ENCODE results near the gene CDR2L. TPM values are rescaled to one million over a fixed set of nuclear protein-coding genes. Genes with fewer than 3 reads are reported as not detected.

CDR2L gene
- total RNA-seq, 1 donor from 2014 or later = not detected

DNA sequence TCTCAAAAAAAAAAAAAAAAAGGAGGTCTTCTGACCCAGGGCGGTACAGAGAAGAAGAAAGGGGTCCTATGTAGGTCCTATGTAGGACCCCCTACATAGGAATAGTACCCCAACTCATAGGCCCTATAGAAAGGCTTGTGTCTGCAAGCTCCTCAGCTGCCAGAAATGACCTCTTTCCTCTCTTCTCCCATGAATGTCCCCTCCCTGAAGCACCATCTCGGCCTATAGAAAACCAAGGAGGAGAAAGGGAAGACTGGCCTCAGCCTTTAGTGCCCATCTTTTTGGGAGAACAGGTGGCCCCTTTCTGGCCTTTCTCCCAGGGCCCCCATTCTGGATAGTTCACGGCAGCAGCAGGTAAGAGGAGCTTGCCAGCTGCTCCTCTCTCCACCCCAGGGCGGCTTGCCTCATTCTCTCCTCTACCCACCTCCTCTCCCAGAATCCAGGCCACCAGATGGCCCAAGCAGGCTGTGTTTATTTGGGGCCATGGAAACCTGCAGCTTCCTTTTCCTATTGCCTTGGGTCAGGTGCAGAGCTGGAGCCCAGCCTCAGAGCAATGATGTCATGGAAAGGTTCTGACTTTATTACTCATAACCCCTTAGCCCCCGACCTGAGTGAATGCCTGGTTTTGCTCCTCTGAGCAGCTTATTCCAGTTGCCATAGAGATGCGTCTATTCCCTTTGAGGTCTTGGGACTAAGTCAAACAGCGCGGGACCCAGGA lies 23.4 kb downstream of the CDR2L start:
- H3K36me3 Mint-ChIP-seq (ENCODE audit: low read depth) = peaks cover 14% of the 10 kb centered on the region

DNA sequence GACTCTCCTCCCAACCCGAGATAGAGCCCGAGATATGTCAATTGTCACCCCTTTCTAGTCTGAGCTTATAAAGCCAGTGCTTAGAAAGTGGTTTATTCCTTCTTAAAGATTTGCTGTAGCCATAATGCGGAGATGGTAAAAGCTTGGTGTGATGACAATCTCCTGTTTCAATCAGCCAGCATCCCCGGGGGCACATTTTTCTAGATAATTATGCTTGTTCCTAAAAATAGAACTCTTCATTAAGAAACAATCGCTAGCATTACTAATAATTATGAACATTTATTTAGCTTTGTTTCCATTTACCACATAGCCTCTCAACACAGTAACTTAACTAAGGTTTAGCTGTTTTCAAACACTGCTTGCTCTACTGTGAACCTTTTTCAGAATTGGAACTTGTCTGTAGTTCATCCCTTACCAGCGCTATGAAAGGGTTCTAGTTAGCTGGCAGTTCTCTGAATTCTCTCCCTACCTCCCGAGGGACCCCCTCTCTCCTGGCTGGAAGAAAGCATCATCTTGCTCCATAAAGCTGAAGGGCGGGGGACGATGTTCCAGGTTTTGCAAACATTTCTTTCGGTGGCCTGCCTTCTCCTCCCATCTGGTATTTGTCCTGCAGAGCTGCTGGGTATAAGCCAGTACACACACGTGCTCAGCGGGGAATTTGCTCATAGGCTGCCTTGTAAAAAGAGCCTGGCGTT lies 24.1 kb downstream of the CDR2L start:
- ATAC-seq (ENCODE audit: low read depth) (no peak), DNase-seq (no peak)
- Mint-ChIP-seq H3K27ac (peak overlapping the region; percentile 89), H3K4me1 (peaks cover 29% of the 10 kb centered on the region), H3K27me3 (no peaks in the 10 kb centered on the region), H3K36me3 (ENCODE audit: low read depth) (peaks cover 19% of the 10 kb centered on the region), H3K9me3 (no peaks in the 10 kb centered on the region), H3K4me3 (peak overlapping the region; percentile 97)
- ChIA-PET CTCF (interaction anchor here (0.7 to 3.7 kb wide), 9 partner anchors 13 to 249 kb away, joined by 3 to 33 read pairs (median 3); partner anchors contain the start of genes ATP5PD, CDR2L, KCTD2 and NT5C), POLR2A (interaction anchor here (0.5 to 2.8 kb wide), 15 partner anchors 20 to 1487 kb away, joined by 3 to 24 read pairs (median 6); partner anchors contain the start of genes ARMC7, ATP5PD, CDR2L and GGA3)
- TF ChIP-seq, protein P1, sequence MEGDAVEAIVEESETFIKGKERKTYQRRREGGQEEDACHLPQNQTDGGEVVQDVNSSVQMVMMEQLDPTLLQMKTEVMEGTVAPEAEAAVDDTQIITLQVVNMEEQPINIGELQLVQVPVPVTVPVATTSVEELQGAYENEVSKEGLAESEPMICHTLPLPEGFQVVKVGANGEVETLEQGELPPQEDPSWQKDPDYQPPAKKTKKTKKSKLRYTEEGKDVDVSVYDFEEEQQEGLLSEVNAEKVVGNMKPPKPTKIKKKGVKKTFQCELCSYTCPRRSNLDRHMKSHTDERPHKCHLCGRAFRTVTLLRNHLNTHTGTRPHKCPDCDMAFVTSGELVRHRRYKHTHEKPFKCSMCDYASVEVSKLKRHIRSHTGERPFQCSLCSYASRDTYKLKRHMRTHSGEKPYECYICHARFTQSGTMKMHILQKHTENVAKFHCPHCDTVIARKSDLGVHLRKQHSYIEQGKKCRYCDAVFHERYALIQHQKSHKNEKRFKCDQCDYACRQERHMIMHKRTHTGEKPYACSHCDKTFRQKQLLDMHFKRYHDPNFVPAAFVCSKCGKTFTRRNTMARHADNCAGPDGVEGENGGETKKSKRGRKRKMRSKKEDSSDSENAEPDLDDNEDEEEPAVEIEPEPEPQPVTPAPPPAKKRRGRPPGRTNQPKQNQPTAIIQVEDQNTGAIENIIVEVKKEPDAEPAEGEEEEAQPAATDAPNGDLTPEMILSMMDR (IDR thresholded peaks at IDR 0.05) = no peak
- intact Hi-C loops (cut with micrococcal nuclease) = loop anchor here (1.0 kb wide), 6 partner anchors 21 to 120 kb away; partner anchors contain the start of genes CDR2L, KCTD2 and NT5C

More for the DNA sequence above, 23.4 kb downstream of the CDR2L start:
- ChIA-PET POLR2A (interaction anchor here (0.7 to 2.8 kb wide), 3 partner anchors 21 to 278 kb away, joined by 3 to 23 read pairs (median 4); partner anchors contain the start of genes CDR2L and SLC25A19), CTCF (interaction anchor here (0.7 to 3.7 kb wide), 6 partner anchors 23 to 250 kb away, joined by 3 to 33 read pairs (median 3); partner anchors contain the start of genes ATP5PD, KCTD2 and NT5C)
- intact Hi-C loops (cut with micrococcal nuclease) = no loop called here
- ATAC-seq (ENCODE audit: low read depth) (no peak), DNase-seq (no peak)
- no peaks in the 10 kb centered on the region for H3K9me3 Mint-ChIP-seq
- H3K4me3 Mint-ChIP-seq = peak overlapping the region; percentile 41
- TF ChIP-seq, protein P1 (IDR thresholded peaks at IDR 0.05) = no peak
- H3K27me3 Mint-ChIP-seq = peaks cover 2% of the 10 kb centered on the region
- peaks cover 29% of the 10 kb centered on the region for H3K4me1 Mint-ChIP-seq
- peak overlapping the region; percentile 53 for H3K27ac Mint-ChIP-seq

DNA sequence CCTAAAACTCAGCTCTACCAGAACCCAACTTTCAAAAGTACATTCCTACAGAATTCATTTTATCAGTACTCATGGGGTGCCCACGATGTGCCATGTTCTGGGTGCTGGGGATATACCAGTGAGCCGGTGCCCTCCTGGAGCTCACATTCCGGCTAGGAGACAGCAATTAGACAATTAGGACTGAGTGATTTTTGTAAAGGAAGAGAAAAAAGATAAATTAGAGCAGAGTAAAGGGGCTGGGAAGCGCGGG lies 24.6 kb downstream of the CDR2L start:
- POLR2A ChIA-PET = interaction anchor here (0.6 to 3.0 kb wide), 18 partner anchors 20 to 1264 kb away, joined by 3 to 28 read pairs (median 6); partner anchors contain the start of genes ARMC7, ATP5PD, CDR2L and FDXR
- DNase-seq (no peak), ATAC-seq (ENCODE audit: low read depth) (no peak)
- no peaks in the 10 kb centered on the region for H3K27me3 Mint-ChIP-seq
- TF ChIP-seq, protein P1 (IDR thresholded peaks at IDR 0.05) = no peak
- H3K4me1 Mint-ChIP-seq = peaks cover 29% of the 10 kb centered on the region
- peaks cover 24% of the 10 kb centered on the region for H3K36me3 Mint-ChIP-seq (ENCODE audit: low read depth)
- H3K4me3 Mint-ChIP-seq = peak overlapping the region; percentile 97
- H3K9me3 Mint-ChIP-seq = no peaks in the 10 kb centered on the region
- H3K27ac Mint-ChIP-seq = peak overlapping the region; percentile 89
- intact Hi-C loops (cut with micrococcal nuclease) = loop anchor here (1.0 kb wide), 6 partner anchors 20 to 119 kb away; partner anchors contain the start of genes CDR2L, KCTD2 and NT5C
- CTCF ChIA-PET = interaction anchor here (0.9 to 3.7 kb wide), 6 partner anchors 12 to 248 kb away, joined by 3 to 33 read pairs (median 5); partner anchors contain the start of genes ATP5PD, CDR2L and KCTD2

DNA sequence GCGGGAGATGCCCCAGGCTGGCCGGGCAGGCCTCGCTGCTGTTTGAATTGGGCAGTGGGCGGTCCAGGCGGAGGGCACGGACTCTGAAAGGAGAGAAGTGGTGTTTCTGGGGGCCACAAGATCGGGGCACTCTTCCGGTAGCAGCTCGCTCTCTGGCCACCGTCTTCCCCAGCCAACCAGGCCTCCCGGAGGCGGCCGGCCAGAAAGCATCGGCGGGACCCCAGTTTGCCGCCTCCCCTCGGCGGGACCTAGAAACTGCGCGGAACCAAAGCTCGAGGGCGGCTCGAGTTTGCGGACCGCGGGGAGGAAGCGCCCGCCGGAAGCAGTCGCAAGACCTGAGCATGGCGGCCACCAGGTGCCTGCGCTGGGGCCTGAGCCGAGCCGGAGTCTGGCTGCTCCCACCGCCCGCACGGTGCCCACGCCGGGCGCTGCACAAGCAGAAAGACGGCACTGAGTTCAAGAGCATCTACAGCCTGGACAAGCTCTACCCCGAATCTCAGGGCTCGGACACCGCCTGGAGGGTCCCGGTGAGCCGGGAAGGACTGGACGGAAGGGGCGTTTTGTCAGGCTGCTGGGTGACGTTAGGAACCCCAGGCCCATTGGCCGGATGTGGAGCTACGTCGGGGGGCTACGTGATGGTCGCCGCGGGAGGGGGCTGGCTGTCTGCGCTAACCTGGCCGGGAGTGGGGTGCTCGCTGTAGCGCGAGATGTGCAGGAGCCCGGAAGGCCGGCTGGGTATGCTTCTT lies 25.1 kb downstream of the CDR2L start, which contains the start of gene MRPL58:
Gene MRPL58 (plus strand): TSS at position 325 of the 746 bp plus-strand sequence. CDS start 17 bp downstream, at position 342.
- intact Hi-C loops (cut with micrococcal nuclease) = loop anchor here (1.0 kb wide), 6 partner anchors 20 to 119 kb away; partner anchors contain the start of genes CDR2L, KCTD2 and NT5C
- Mint-ChIP-seq H3K9me3 (no peaks in the 10 kb centered on the region), H3K4me3 (peak within 1 kb of the TSS; percentile 97), H3K27ac (peak within 1 kb of the TSS; percentile 89), H3K27me3 (no peaks in the 10 kb centered on the region), H3K4me1 (peaks cover 29% of the 10 kb centered on the region), H3K36me3 (ENCODE audit: low read depth) (peaks cover 24% of the 10 kb centered on the region)
- DNase-seq (peak; percentile 78), ATAC-seq (ENCODE audit: low read depth) (peak; percentile 95)
- TF ChIP-seq, protein P1 (IDR thresholded peaks at IDR 0.05) = no peak
- ChIA-PET CTCF (interaction anchor here (0.6 to 3.7 kb wide), 12 partner anchors 12 to 189 kb away, joined by 3 to 33 read pairs (median 3); partner anchors contain the start of genes ATP5PD, CDR2L and KCTD2), POLR2A (interaction anchor here (0.5 to 3.0 kb wide), 33 partner anchors 13 to 1264 kb away, joined by 3 to 28 read pairs (median 4); partner anchors contain the start of genes ARMC7, ATP5PD, CDR2L and FDXR)

All from activated B cell treated with CpG ODN at 0.5 μM for 24 hours (primary cell).